Breast epithelium (tissue), 3 donors: Measurements from ENCODE around the gene PFN3.

Experiments used
- POLR2A ChIP-seq: fragments of 450-650 bp; IDR thresholded peaks from one replicate; pipeline ENCODE4 v1.6.1; 2016; ENCODE audit warnings: antibody characterized with exemption, mild to moderate bottlenecking, moderate library complexity
- POLR2AphosphoS5 ChIP-seq, 3 donors: sonication (generic); formaldehyde crosslinking; IDR thresholded peaks; one replicate each; pipeline ENCODE4 v1.6.1; 2017; ENCODE audit warnings: antibody characterized with exemption in 3 of 3
- TF ChIP-seq, protein P1 (sequence below), 3 donors: fragments of 450-650 bp; IDR thresholded peaks; one replicate each; pipeline ENCODE4 v1.5.1; 2016 to 2017; ENCODE audit warnings: antibody characterized with exemption in 3 of 3, mild to moderate bottlenecking in 3 of 3, moderate library complexity in 3 of 3

DNA sequence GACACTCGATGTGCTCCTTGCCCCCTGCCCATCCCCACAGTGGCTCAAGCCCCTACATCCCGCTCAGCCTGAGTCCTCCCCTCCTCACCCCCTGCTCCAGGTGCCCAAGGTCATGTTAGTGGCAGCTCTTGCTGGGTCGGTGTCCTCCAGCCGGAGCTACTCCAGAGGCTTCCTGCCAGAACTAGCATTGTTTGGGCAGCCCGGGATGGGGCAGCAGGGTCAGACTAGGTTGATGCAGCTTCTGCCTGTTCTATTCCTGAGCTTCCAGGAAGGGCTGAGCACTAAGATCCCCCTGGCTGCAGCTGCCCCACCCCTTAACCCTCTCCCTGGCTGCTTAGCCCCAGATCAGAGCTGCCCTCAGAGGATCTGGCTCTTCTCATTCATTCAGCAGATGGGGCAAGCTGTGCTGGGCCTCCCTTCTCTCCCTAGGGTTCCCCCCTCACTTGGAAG is 42.1 kb downstream of the PFN3 start:
- TF ChIP-seq, protein P1, sequence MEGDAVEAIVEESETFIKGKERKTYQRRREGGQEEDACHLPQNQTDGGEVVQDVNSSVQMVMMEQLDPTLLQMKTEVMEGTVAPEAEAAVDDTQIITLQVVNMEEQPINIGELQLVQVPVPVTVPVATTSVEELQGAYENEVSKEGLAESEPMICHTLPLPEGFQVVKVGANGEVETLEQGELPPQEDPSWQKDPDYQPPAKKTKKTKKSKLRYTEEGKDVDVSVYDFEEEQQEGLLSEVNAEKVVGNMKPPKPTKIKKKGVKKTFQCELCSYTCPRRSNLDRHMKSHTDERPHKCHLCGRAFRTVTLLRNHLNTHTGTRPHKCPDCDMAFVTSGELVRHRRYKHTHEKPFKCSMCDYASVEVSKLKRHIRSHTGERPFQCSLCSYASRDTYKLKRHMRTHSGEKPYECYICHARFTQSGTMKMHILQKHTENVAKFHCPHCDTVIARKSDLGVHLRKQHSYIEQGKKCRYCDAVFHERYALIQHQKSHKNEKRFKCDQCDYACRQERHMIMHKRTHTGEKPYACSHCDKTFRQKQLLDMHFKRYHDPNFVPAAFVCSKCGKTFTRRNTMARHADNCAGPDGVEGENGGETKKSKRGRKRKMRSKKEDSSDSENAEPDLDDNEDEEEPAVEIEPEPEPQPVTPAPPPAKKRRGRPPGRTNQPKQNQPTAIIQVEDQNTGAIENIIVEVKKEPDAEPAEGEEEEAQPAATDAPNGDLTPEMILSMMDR (IDR thresholded peaks at IDR 0.05) = no peak
- TF ChIP-seq POLR2A (no peak), POLR2AphosphoS5 (IDR thresholded peaks at IDR 0.05) (no peak)
